Ishikawa (cell line): ENCODE data around the gene KRT13.

ENCODE experiments used
- CEBPB ChIP-seq: IDR thresholded peaks from 2 replicates; pipeline ENCODE4 v1.6.1; 2012
- CREB1 ChIP-seq: IDR thresholded peaks from 2 replicates; pipeline ENCODE4 v1.6.1; 2012; ENCODE audit warnings: low read depth
- EGR1 ChIP-seq: IDR thresholded peaks from 2 replicates; pipeline ENCODE4 v1.6.1; 2012
- EP300 ChIP-seq: IDR thresholded peaks from 2 replicates; pipeline ENCODE4 v1.6.1; 2012; ENCODE audit warnings: borderline replicate concordance
- FOXM1 ChIP-seq: IDR thresholded peaks from 2 replicates; pipeline ENCODE4 v1.6.1; 2012; ENCODE audit warnings: low read depth, borderline replicate concordance
- NFIC ChIP-seq: IDR thresholded peaks from 2 replicates; pipeline ENCODE4 v1.6.1; 2012
- RAD21 ChIP-seq: IDR thresholded peaks from 2 replicates; pipeline ENCODE4 v1.6.1; 2012; ENCODE audit warnings: low read depth
- TAF1 ChIP-seq: IDR thresholded peaks from 2 replicates; pipeline ENCODE4 v1.6.1; 2012; ENCODE audit warnings: low read depth, mild to moderate bottlenecking
- TCF12 ChIP-seq: IDR thresholded peaks from 2 replicates; pipeline ENCODE4 v1.6.1; 2012; ENCODE audit warnings: low read depth
- TEAD4 ChIP-seq: IDR thresholded peaks from 2 replicates; pipeline ENCODE4 v1.6.1; 2012
- YY1 ChIP-seq: IDR thresholded peaks from 2 replicates; pipeline ENCODE4 v1.6.1; 2012; ENCODE audit warnings: low read depth
- ZBTB7A ChIP-seq: IDR thresholded peaks from 2 replicates; pipeline ENCODE4 v1.6.1; 2012; ENCODE audit warnings: low read depth
- TF ChIP-seq, protein P1 (sequence below): IDR thresholded peaks from 2 replicates; pipeline ENCODE4 v1.6.1; 2012
- TF ChIP-seq, protein P2 (sequence below): IDR thresholded peaks from 2 replicates; pipeline ENCODE4 v1.6.1; 2012
- TF ChIP-seq, protein P3 (sequence below): IDR thresholded peaks from 2 replicates; pipeline ENCODE4 v1.6.1; 2012; ENCODE audit warnings: low read depth, mild to moderate bottlenecking

Gene KRT13

DNA sequence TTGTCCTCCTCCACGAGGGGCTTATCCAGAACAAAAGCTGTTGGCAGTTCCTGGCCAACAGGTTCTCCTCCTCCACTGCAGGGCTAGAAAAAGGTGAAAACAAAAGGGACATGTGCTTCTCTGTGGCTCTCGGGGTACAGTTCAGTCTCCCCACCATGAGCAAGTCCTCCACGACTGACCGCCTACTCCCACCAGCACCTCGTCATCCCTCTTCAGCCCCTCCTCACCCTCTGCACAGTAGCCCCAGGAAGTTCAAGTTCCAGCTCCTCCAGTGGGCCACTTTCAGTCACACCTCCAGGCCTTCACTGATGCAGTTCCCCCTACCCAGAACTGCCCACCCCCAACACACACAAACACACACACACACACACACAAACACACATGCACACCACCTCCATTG is 47.0 kb upstream of the KRT13 start:
- no peak for TF ChIP-seq CEBPB
- no peak for TF ChIP-seq RAD21
- TF ChIP-seq, protein P1, sequence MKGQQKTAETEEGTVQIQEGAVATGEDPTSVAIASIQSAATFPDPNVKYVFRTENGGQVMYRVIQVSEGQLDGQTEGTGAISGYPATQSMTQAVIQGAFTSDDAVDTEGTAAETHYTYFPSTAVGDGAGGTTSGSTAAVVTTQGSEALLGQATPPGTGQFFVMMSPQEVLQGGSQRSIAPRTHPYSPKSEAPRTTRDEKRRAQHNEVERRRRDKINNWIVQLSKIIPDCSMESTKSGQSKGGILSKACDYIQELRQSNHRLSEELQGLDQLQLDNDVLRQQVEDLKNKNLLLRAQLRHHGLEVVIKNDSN: no peak
- no peak for TF ChIP-seq ZBTB7A
- no peak for TF ChIP-seq NFIC

DNA sequence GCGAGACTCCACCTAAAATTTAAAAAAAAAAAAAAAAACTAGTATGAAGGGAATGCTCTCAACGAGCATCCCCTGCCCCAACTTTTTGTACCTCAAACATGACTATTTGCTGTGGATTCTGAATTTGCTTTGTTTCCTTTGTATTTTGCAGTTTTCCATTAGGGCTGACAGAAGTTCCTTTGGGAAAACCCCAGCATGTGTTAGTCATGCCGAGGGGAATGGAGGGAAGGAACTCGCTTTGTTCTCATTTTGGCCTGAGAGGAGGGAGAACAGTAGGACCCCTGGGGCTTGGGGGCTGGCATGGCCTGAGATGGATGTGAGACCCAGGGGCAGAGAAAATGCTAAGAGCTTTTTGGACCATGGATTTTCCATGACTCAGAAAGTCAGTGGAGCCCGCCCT is 46.0 kb upstream of the KRT13 start:
- TF ChIP-seq, protein P1: no peak
- no peak for TF ChIP-seq RAD21
- TF ChIP-seq CEBPB: no peak
- TF ChIP-seq, protein P2, sequence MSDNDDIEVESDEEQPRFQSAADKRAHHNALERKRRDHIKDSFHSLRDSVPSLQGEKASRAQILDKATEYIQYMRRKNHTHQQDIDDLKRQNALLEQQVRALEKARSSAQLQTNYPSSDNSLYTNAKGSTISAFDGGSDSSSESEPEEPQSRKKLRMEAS: no peak
- no peak for TF ChIP-seq TEAD4
- no peak for TF ChIP-seq CREB1
- no peak for TF ChIP-seq FOXM1
- no peak for TF ChIP-seq EGR1
- no peak for TF ChIP-seq EP300
- TF ChIP-seq TAF1: no peak
- TF ChIP-seq NFIC: no peak
- TF ChIP-seq ZBTB7A: no peak
- no peak for TF ChIP-seq YY1
- TF ChIP-seq, protein P3, sequence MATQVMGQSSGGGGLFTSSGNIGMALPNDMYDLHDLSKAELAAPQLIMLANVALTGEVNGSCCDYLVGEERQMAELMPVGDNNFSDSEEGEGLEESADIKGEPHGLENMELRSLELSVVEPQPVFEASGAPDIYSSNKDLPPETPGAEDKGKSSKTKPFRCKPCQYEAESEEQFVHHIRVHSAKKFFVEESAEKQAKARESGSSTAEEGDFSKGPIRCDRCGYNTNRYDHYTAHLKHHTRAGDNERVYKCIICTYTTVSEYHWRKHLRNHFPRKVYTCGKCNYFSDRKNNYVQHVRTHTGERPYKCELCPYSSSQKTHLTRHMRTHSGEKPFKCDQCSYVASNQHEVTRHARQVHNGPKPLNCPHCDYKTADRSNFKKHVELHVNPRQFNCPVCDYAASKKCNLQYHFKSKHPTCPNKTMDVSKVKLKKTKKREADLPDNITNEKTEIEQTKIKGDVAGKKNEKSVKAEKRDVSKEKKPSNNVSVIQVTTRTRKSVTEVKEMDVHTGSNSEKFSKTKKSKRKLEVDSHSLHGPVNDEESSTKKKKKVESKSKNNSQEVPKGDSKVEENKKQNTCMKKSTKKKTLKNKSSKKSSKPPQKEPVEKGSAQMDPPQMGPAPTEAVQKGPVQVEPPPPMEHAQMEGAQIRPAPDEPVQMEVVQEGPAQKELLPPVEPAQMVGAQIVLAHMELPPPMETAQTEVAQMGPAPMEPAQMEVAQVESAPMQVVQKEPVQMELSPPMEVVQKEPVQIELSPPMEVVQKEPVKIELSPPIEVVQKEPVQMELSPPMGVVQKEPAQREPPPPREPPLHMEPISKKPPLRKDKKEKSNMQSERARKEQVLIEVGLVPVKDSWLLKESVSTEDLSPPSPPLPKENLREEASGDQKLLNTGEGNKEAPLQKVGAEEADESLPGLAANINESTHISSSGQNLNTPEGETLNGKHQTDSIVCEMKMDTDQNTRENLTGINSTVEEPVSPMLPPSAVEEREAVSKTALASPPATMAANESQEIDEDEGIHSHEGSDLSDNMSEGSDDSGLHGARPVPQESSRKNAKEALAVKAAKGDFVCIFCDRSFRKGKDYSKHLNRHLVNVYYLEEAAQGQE: no peak
- no peak for TF ChIP-seq TCF12

DNA sequence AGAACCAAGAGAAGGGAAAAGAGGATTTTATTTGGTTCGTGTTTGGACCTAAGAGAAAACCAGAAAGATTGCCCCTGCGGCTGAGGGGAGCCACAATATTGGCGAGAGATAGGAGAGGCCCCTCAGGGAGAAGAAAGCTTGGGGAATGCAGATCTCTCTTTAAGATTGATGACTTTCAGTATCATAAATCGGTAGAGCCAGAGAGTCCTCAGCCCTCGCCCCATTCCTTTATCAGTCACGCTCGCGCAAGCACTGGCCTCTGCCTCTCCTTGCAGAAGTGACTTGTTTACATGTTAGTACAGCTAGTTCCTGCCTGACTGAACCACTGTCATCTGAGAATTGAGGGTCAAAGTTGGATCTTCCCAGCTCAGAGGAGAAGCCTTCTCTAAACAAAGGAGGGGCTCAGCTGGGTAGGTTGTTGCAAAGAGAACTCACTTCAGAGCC is 44.2 kb upstream of the KRT13 start:
- TF ChIP-seq FOXM1 (no peak), TEAD4 (no peak), TCF12 (no peak), ZBTB7A (no peak), CREB1 (no peak), RAD21 (no peak), CEBPB (no peak), EGR1 (no peak), TAF1 (no peak), EP300 (no peak), NFIC (no peak), YY1 (no peak)
- TF ChIP-seq, protein P2: no peak
- TF ChIP-seq, protein P3: no peak
- TF ChIP-seq, protein P1: no peak

DNA sequence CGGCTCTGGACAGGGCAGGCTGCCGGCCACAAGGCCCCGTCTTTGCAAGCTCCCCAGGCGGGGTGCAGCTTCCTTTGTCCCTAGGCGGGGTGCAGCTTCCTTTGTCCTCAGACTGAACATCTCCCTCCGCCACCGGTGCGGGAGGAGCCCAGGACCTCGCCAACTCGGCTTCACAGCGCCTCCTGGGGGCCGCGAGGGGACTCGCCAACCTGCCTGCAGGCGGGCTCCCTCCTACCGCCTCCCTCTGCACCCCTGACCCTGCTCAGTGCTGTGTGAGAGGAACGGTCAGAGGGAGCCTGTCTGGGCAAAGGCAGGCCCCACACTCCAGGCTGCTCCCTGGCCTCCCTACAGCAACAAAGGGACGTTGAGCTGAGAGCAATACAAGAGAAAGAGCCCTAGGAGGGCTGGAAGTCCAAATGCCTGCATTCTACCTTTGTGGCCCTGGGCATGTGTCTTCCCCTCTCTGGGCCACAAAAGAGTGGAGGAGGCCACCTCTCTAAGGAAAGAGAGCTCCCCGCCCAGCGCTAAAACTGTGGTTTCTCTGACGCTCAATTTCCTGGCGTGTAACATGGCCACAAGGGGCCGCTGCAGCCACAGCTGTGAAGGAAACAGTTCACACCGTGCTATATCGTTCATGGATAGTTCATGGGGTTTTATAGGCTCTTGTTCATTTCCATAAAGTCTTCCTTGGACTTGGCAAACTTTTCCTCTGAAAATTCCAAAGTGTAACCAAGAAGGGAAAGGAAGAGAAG is 43.6 kb upstream of the KRT13 start:
- TF ChIP-seq RAD21: peak; percentile 96
- TF ChIP-seq, protein P2: peak; percentile 26
- TF ChIP-seq ZBTB7A: no peak

DNA sequence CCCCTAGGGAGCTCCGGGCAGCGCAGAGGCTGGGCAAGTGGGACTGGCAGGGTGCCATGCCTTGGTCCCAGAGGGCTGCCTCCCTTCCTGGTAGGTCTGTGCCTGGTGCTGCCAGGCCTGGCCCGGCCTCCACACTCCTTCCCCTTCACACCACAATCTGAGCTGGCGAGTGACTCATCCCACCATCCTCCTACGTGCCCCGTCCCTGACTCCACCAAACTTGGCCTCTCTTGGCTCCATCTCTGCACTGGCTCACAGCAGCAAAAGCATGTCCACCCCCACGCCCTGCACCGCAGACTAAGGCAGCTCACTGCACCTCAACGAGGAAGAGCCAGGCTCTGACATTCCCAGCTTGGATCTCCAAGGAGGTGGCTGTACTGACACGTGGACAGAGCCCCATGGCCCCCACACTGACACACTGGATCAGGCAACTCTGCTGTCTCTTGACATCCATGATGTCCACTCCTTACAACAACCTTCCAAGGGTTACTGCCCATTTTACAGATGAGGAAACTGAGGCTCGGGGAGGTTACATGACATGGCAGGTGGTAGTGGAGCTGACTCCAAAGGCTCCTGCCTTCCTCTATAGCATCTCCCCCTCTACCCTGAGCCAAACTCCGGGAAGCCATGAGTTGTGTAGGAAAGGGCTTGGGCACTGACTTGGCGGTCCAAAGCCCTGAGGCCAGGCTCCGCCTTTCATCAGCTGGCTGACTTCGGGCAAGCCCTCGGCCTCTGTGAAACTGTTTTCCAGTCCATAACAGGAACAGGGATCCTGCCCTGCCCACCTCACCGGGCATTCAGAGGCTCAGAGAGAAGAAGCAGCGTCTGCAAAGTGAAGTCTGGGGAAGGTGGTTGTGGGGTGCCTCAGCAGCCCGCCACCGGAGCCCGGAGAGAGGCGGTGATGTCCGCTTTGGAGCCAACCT is 42.8 kb upstream of the KRT13 start:
- TF ChIP-seq FOXM1: no peak
- TF ChIP-seq, protein P1: no peak
- no peak for TF ChIP-seq TEAD4
- TF ChIP-seq EGR1: no peak
- no peak for TF ChIP-seq RAD21
- no peak for TF ChIP-seq CREB1
- no peak for TF ChIP-seq ZBTB7A
